BJ (cell line): Measurements from ENCODE around the gene ASB15. TPM values are rescaled to one million over a fixed set of nuclear protein-coding genes. Genes with fewer than 3 reads are reported as not detected.

ENCODE experiments used
- CTCF ChIA-PET: fragments of 350-600 bp; formaldehyde crosslinking; extraction: SDS; loops from one replicate; lab custom pipeline; 2021; ENCODE audit warnings: antibody characterized with exemption, inconsistent platforms; lab: Yijun Ruan, JAX
- POLR2A ChIA-PET: fragments of 300-600 bp; sonication (Branson Sonifier 250); formaldehyde crosslinking; extraction: SDS; loops from one replicate; lab custom pipeline; 2021; ENCODE audit warnings: antibody characterized with exemption; lab: Charles Lee
- DNase-seq: peaks from one replicate; pipeline ENCODE4 v3.0.0-alpha.2; 2011; ENCODE audit warnings: low read depth
- H3K27me3 ChIP-seq: 2 replicates; pipeline ENCODE4 v1.6.0; 2011; ENCODE audit warnings: low read length; ENCODE audit not compliant: control insufficient read depth, insufficient read depth
- H3K36me3 ChIP-seq: 2 replicates; pipeline ENCODE4 v1.5.1; 2011; ENCODE audit warnings: low read length; ENCODE audit not compliant: control insufficient read depth, insufficient read depth
- H3K4me3 ChIP-seq: 2 replicates; pipeline ENCODE4 v1.5.1; 2011; ENCODE audit warnings: low read depth, mild to moderate bottlenecking, control low read depth, low read length
- CTCF ChIP-seq: IDR thresholded peaks from 2 replicates; pipeline ENCODE4 v1.5.1; 2011; ENCODE audit warnings: low read depth, mild to moderate bottlenecking, control low read depth, inconsistent platforms, low read length, moderate library complexity; ENCODE audit not compliant: insufficient read depth
- polyA plus RNA-seq: library from polyadenylated mRNA; depleted of rRNA; stranded (reverse); fragments of >200 nt; gene quantifications from 2 replicates; pipeline ENCODE4 v1.2.3, GENCODE V29; 2011

ASB15 gene
- polyA plus RNA-seq, 1 experiment: not detected

DNA sequence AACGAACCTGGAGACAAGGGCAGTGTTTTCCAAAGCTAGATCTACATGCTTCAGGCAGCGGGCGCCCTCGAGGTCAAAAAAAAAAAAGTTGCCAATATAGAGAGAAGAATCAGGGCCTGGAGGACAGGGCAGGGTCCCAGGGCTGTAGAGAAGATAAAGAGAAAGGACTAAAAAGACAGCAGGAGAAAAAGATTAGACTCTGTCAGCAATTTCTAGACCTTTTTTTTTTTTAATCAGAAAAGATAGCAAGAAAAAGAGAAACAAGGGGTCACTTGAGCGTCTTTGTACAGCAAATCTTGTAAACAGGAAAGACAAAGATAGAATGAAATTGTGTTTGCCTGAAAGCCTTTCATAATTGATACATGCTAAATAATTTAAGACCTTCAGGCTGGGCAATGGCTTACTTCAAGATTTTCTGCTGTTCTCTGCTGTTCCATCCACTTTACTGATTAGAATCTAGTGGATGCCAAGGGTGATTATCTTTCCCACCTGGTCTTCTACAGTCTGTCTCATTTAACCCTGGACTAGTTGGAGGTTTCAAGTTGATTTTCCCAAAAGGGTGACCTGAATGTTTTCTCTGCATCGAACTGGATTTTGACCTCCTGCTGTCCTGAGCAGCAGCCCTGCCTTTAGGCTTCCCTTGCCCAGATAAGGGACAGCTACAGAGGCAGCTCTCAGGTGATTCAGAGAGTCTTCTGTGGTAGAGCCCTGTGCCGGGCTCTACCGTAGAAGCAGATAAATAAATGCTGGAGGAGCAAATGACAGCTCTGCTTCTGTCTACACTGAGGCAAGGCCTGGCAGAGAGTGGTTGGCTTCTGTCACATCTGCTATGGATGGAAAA lies 59.1 kb downstream of the ASB15 start:
- H3K36me3 ChIP-seq: no peaks in the 10 kb centered on the region
- POLR2A ChIA-PET: no interaction called here
- peaks cover 5% of the 10 kb centered on the region for H3K27me3 ChIP-seq
- TF ChIP-seq CTCF: no peak
- no peak overlapping the region for H3K4me3 ChIP-seq
- DNase-seq: no peak
- CTCF ChIA-PET: no interaction called here

DNA sequence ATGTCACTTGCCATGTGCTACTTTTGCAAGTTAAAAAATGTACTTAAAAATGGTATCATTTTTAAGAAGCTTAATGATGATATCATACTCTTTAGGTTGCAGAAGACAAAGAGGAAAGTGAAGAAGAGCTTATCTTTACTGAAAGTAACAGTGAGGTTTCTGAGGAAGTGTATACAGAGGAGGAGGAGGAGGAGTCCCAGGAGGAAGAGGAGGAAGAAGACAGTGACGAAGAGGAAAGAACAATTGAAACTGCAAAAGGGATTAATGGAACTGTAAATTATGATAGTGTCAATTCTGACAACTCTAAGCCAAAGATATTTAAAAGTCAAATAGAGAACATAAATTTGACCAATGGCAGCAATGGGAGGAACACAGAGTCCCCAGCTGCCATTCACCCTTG lies 60.1 kb downstream of the ASB15 start:
- H3K4me3 ChIP-seq: no peak overlapping the region
- POLR2A ChIA-PET: no interaction called here
- peaks cover 5% of the 10 kb centered on the region for H3K27me3 ChIP-seq
- CTCF ChIA-PET: interaction anchor here (1.5 kb wide), 1 partner anchor 136 kb away, joined by 4 read pairs; no protein-coding TSS in a partner anchor
- TF ChIP-seq CTCF: no peak
- no peak for DNase-seq
- no peaks in the 10 kb centered on the region for H3K36me3 ChIP-seq

- POLR2A ChIA-PET: no interaction called here
Measured at GRCh38 chr7:123662293-123662692, 60.7 kb downstream of the ASB15 start.

DNA sequence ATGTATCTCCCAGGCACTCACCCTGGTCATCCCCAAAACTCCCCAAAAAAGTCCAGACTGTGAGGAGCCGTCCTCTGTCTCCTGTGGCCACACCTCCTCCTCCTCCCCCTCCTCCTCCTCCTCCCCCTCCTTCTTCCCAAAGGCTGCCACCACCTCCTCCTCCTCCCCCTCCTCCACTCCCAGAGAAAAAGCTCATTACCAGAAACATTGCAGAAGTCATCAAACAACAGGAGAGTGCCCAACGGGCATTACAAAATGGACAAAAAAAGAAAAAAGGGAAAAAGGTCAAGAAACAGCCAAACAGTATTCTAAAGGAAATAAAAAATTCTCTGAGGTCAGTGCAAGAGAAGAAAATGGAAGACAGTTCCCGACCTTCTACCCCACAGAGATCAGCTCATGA lies 61.1 kb downstream of the ASB15 start:
- ChIA-PET POLR2A (no interaction called here), CTCF (interaction anchor here (0.7 to 1.5 kb wide), 2 partner anchors 135 to 157 kb away, joined by 3 to 4 read pairs; no protein-coding TSS in a partner anchor)
- H3K27me3 ChIP-seq: peaks cover 5% of the 10 kb centered on the region
- H3K36me3 ChIP-seq: no peaks in the 10 kb centered on the region
- no peak overlapping the region for H3K4me3 ChIP-seq
- no peak for TF ChIP-seq CTCF
- DNase-seq: no peak

More at GRCh38 chr7:123662293-123662692, 60.7 kb downstream of the ASB15 start:
- H3K36me3 ChIP-seq: no peaks in the 10 kb centered on the region
- no peak for DNase-seq
- CTCF ChIA-PET: interaction anchor here (0.7 to 1.5 kb wide), 2 partner anchors 135 to 158 kb away, joined by 3 to 4 read pairs; no protein-coding TSS in a partner anchor
- peaks cover 5% of the 10 kb centered on the region for H3K27me3 ChIP-seq
- H3K4me3 ChIP-seq: no peak overlapping the region
- TF ChIP-seq CTCF: no peak

- ChIA-PET CTCF (interaction anchor here (1.5 kb wide), 1 partner anchor 134 kb away, joined by 4 read pairs; no protein-coding TSS in a partner anchor), POLR2A (no interaction called here)
- no peak for TF ChIP-seq CTCF
- DNase-seq: no peak
- Histone ChIP-seq H3K4me3 (no peak overlapping the region), H3K36me3 (no peaks in the 10 kb centered on the region), H3K27me3 (peaks cover 5% of the 10 kb centered on the region)
Measured at GRCh38 chr7:123663200-123663599, 61.6 kb downstream of the ASB15 start.
